K562 (cell line): ENCODE measurements around the gene IGF2BP3.

ENCODE experiments used
- TF ChIP-seq, protein P1 (sequence below), 3 experiments: IDR thresholded peaks in 2 of 3; conservative IDR thresholded peaks in 1 of 3; 2 replicates each; pipeline ENCODE4 v1.5.1; 2011 to 2012; ENCODE audit warnings: low read length in 3 of 3, mild to moderate bottlenecking in 3 of 3, control low read depth in 2 of 3, improper control_type of control experiment in 1 of 3, inconsistent platforms in 1 of 3, low read depth in 1 of 3, mixed read lengths in 1 of 3, moderate library complexity in 1 of 3; ENCODE audit not compliant: insufficient read depth in 2 of 3
- TF ChIP-seq, protein P2 (sequence below), 2 experiments: fragments of 450-650 bp; formaldehyde crosslinking in 1 of 2; IDR thresholded peaks; 2 replicates each; pipeline versions ENCODE4 v1.4.0 to v1.6.1; 2014 to 2020; ENCODE audit warnings: mild to moderate bottlenecking in 2 of 2, borderline replicate concordance in 1 of 2, low read depth in 1 of 2

DNA sequence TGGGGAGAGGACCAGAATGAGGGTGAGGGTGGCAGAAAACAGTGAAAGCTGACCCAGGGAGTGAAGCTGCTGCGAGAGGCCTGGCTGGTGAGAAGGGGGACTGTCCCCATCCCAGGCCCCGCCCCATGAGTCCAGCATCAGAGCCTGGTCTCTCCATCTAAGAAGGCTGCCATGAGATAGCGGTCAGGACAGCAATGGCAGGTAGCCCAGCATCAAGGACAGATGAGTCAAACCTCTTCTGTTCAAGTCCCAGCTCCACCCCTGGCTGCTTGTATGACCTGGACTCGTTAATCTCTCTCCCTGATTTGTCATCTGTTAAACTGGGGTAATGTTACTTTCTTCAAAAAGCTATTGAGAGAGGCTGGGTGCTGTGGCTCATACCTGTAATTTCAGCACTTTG is 201.5 kb downstream of the IGF2BP3 start:
- TF ChIP-seq, protein P1, sequence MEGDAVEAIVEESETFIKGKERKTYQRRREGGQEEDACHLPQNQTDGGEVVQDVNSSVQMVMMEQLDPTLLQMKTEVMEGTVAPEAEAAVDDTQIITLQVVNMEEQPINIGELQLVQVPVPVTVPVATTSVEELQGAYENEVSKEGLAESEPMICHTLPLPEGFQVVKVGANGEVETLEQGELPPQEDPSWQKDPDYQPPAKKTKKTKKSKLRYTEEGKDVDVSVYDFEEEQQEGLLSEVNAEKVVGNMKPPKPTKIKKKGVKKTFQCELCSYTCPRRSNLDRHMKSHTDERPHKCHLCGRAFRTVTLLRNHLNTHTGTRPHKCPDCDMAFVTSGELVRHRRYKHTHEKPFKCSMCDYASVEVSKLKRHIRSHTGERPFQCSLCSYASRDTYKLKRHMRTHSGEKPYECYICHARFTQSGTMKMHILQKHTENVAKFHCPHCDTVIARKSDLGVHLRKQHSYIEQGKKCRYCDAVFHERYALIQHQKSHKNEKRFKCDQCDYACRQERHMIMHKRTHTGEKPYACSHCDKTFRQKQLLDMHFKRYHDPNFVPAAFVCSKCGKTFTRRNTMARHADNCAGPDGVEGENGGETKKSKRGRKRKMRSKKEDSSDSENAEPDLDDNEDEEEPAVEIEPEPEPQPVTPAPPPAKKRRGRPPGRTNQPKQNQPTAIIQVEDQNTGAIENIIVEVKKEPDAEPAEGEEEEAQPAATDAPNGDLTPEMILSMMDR (IDR thresholded peaks at IDR 0.05 in 2 of 3, conservative IDR thresholded peaks at IDR 0.05 in 1 of 3; ENCODE audit: insufficient read depth in 2 of 3, low read depth in 1 of 3, low read length in 3 of 3), result no peak
- TF ChIP-seq, protein P2, sequence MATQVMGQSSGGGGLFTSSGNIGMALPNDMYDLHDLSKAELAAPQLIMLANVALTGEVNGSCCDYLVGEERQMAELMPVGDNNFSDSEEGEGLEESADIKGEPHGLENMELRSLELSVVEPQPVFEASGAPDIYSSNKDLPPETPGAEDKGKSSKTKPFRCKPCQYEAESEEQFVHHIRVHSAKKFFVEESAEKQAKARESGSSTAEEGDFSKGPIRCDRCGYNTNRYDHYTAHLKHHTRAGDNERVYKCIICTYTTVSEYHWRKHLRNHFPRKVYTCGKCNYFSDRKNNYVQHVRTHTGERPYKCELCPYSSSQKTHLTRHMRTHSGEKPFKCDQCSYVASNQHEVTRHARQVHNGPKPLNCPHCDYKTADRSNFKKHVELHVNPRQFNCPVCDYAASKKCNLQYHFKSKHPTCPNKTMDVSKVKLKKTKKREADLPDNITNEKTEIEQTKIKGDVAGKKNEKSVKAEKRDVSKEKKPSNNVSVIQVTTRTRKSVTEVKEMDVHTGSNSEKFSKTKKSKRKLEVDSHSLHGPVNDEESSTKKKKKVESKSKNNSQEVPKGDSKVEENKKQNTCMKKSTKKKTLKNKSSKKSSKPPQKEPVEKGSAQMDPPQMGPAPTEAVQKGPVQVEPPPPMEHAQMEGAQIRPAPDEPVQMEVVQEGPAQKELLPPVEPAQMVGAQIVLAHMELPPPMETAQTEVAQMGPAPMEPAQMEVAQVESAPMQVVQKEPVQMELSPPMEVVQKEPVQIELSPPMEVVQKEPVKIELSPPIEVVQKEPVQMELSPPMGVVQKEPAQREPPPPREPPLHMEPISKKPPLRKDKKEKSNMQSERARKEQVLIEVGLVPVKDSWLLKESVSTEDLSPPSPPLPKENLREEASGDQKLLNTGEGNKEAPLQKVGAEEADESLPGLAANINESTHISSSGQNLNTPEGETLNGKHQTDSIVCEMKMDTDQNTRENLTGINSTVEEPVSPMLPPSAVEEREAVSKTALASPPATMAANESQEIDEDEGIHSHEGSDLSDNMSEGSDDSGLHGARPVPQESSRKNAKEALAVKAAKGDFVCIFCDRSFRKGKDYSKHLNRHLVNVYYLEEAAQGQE (IDR thresholded peaks at IDR 0.05; ENCODE audit: borderline replicate concordance), result no peak
- TF ChIP-seq, protein P2 (CRISPR knock-in tag; IDR thresholded peaks at IDR 0.05; ENCODE audit: low read depth), result no peak
